HL-60 (cell line): Measurements from ENCODE around the gene PDXK.

ENCODE experiments used
- POLR2AphosphoS5 ChIP-seq: IDR thresholded peaks from 2 replicates; pipeline ENCODE4 v1.6.1; 2012; ENCODE audit warnings: low read depth
- SPI1 ChIP-seq: IDR thresholded peaks from 2 replicates; pipeline ENCODE4 v1.6.1; 2012; ENCODE audit warnings: low read depth, mild to moderate bottlenecking, borderline replicate concordance
- TF ChIP-seq, protein P1 (sequence below): IDR thresholded peaks from one replicate; pipeline ENCODE4 v1.5.1; 2011; ENCODE audit warnings: low read length, control low read depth, inconsistent platforms; ENCODE audit not compliant: insufficient read depth
- TF ChIP-seq, protein P2 (sequence below): IDR thresholded peaks from 2 replicates; pipeline ENCODE4 v1.6.1; 2012; ENCODE audit warnings: low read depth; ENCODE audit not compliant: insufficient replicate concordance

DNA sequence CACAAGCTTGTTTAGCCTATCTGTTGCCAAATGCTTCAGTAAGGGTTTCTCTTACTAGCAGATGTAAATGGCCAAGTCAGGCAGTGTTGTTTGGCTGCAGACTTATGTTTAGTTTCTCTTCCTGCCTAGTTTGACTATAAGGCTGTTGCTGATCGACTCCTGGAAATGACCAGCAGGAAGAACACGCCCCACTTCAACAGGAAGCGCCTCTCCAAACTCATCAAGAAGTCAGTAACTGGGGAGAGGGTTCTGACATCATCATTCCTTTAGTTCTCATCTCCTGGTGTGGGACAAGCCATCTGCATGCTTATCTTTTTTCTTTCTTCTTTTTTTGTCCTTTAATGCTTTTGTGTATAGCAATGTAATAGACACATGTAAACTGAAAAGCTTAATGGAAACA, 34.5 kb upstream of the PDXK start:
- TF ChIP-seq, protein P1, sequence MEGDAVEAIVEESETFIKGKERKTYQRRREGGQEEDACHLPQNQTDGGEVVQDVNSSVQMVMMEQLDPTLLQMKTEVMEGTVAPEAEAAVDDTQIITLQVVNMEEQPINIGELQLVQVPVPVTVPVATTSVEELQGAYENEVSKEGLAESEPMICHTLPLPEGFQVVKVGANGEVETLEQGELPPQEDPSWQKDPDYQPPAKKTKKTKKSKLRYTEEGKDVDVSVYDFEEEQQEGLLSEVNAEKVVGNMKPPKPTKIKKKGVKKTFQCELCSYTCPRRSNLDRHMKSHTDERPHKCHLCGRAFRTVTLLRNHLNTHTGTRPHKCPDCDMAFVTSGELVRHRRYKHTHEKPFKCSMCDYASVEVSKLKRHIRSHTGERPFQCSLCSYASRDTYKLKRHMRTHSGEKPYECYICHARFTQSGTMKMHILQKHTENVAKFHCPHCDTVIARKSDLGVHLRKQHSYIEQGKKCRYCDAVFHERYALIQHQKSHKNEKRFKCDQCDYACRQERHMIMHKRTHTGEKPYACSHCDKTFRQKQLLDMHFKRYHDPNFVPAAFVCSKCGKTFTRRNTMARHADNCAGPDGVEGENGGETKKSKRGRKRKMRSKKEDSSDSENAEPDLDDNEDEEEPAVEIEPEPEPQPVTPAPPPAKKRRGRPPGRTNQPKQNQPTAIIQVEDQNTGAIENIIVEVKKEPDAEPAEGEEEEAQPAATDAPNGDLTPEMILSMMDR, result no peak
- TF ChIP-seq, protein P2, sequence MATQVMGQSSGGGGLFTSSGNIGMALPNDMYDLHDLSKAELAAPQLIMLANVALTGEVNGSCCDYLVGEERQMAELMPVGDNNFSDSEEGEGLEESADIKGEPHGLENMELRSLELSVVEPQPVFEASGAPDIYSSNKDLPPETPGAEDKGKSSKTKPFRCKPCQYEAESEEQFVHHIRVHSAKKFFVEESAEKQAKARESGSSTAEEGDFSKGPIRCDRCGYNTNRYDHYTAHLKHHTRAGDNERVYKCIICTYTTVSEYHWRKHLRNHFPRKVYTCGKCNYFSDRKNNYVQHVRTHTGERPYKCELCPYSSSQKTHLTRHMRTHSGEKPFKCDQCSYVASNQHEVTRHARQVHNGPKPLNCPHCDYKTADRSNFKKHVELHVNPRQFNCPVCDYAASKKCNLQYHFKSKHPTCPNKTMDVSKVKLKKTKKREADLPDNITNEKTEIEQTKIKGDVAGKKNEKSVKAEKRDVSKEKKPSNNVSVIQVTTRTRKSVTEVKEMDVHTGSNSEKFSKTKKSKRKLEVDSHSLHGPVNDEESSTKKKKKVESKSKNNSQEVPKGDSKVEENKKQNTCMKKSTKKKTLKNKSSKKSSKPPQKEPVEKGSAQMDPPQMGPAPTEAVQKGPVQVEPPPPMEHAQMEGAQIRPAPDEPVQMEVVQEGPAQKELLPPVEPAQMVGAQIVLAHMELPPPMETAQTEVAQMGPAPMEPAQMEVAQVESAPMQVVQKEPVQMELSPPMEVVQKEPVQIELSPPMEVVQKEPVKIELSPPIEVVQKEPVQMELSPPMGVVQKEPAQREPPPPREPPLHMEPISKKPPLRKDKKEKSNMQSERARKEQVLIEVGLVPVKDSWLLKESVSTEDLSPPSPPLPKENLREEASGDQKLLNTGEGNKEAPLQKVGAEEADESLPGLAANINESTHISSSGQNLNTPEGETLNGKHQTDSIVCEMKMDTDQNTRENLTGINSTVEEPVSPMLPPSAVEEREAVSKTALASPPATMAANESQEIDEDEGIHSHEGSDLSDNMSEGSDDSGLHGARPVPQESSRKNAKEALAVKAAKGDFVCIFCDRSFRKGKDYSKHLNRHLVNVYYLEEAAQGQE, result no peak
- TF ChIP-seq POLR2AphosphoS5, result no peak
- no peak for TF ChIP-seq SPI1
